HL-60 (cell line): ENCODE measurements around the gene EFCAB6.

Experiments used
- DNase-seq, 2 experiments: peaks; one replicate each; pipeline ENCODE4 v3.0.0-alpha.2; 2010 to 2020; ENCODE audit warnings: low read depth in 1 of 2, low spot score in 1 of 2
- H3K27ac ChIP-seq: fragments of 250-450 bp; sonication (Bioruptor Pico); replicated peaks from 2 replicates; pipeline ENCODE4 v1.5.1; 2020; ENCODE audit warnings: mild to moderate bottlenecking, moderate library complexity
- H3K27me3 ChIP-seq: fragments of 250-450 bp; sonication (Bioruptor Pico); 2 replicates; pipeline ENCODE4 v1.5.1; 2021; ENCODE audit warnings: mild to moderate bottlenecking, moderate library complexity; ENCODE audit not compliant: insufficient read depth, poor library complexity, severe bottlenecking
- H3K4me3 ChIP-seq: replicated peaks from 2 replicates; pipeline ENCODE4 v1.5.1; 2011; ENCODE audit warnings: mild to moderate bottlenecking, control low read depth, low read length; ENCODE audit not compliant: insufficient read depth
- CTCF ChIP-seq: IDR thresholded peaks from one replicate; pipeline ENCODE4 v1.5.1; 2011; ENCODE audit warnings: low read length, control low read depth, inconsistent platforms; ENCODE audit not compliant: insufficient read depth
- GABPA ChIP-seq: IDR thresholded peaks from 2 replicates; pipeline ENCODE4 v1.6.1; 2012; ENCODE audit warnings: low read depth
- POLR2AphosphoS5 ChIP-seq: IDR thresholded peaks from 2 replicates; pipeline ENCODE4 v1.6.1; 2012; ENCODE audit warnings: low read depth
- REST ChIP-seq: IDR thresholded peaks from 2 replicates; pipeline ENCODE4 v1.6.1; 2012; ENCODE audit warnings: low read depth; ENCODE audit not compliant: insufficient replicate concordance
- SPI1 ChIP-seq: IDR thresholded peaks from 2 replicates; pipeline ENCODE4 v1.6.1; 2012; ENCODE audit warnings: low read depth, mild to moderate bottlenecking, borderline replicate concordance

Gene EFCAB6

GRCh38 chr22:43745411-43745770, 66.7 kb downstream of the EFCAB6 start:
- TF ChIP-seq CTCF: no peak
- TF ChIP-seq POLR2AphosphoS5: no peak
- no peak for TF ChIP-seq GABPA
- TF ChIP-seq REST: no peak
- TF ChIP-seq SPI1: no peak
- Histone ChIP-seq H3K4me3 (no peak overlapping the region), H3K27ac (no peak overlapping the region), H3K27me3 (peaks cover 4% of the 10 kb centered on the region)
- DNase-seq: no peak

GRCh38 chr22:43744700-43745410, 67.2 kb downstream of the EFCAB6 start:
- no peak for DNase-seq
- Histone ChIP-seq H3K4me3 (no peak overlapping the region), H3K27ac (no peak overlapping the region), H3K27me3 (peaks cover 2% of the 10 kb centered on the region)
- TF ChIP-seq CTCF: no peak
- TF ChIP-seq SPI1: no peak
- no peak for TF ChIP-seq REST
- TF ChIP-seq POLR2AphosphoS5: no peak
- no peak for TF ChIP-seq GABPA

- TF ChIP-seq GABPA: no peak
- TF ChIP-seq POLR2AphosphoS5: no peak
- TF ChIP-seq CTCF: no peak
- no peak for TF ChIP-seq SPI1
- TF ChIP-seq REST: no peak
- Histone ChIP-seq H3K4me3 (no peak overlapping the region), H3K27ac (no peak overlapping the region), H3K27me3 (peaks cover 2% of the 10 kb centered on the region)
- no peak for DNase-seq
Measured at GRCh38 chr22:43743929-43744643, 68.0 kb downstream of the EFCAB6 start.
